Measurements from ENCODE around the gene GSDME.
"Not testable (repeated sequence)": the region's sequence is repeated elsewhere in the genome, so short reads cannot be mapped to it uniquely, and the experiment has no call there.

Gene GSDME

GRCh38 chr7:24742506-24743162, 14.6 kb downstream of the GSDME start:
- in situ Hi-C loops (cut with MboI; ENCODE audit: low sequenced_read_pairs): no loop called here
- Histone ChIP-seq H3K27me3 (ENCODE audit: low read depth) (no peaks in the 10 kb centered on the region), H3K9me3 (no peaks in the 10 kb centered on the region), H3K36me3 (replicated peaks) (no peaks in the 10 kb centered on the region), H3K4me1 (no peaks in the 10 kb centered on the region), H3K4me3 (no peak overlapping the region)
- DNase-seq (ENCODE audit: low spot score in 2 of 2): no peak

- Histone ChIP-seq H3K27me3 (ENCODE audit: low read depth) (no peaks in the 10 kb centered on the region), H3K9me3 (no peaks in the 10 kb centered on the region), H3K4me3 (no peak overlapping the region), H3K4me1 (no peaks in the 10 kb centered on the region), H3K36me3 (replicated peaks) (no peaks in the 10 kb centered on the region)
- in situ Hi-C loops (cut with MboI; ENCODE audit: low sequenced_read_pairs): no loop called here
- DNase-seq (ENCODE audit: low spot score in 2 of 2): no peak
Measured at GRCh38 chr7:24741679-24742505, 15.4 kb downstream of the GSDME start.

- no peaks in the 10 kb centered on the region for H3K9me3 ChIP-seq
- in situ Hi-C loops (cut with MboI; ENCODE audit: low sequenced_read_pairs): no loop called here
- H3K27me3 ChIP-seq (ENCODE audit: low read depth): no peaks in the 10 kb centered on the region
- no peaks in the 10 kb centered on the region for H3K4me1 ChIP-seq
- H3K4me3 ChIP-seq: no peak overlapping the region
- no peaks in the 10 kb centered on the region for H3K36me3 ChIP-seq (replicated peaks)
- no peak for DNase-seq (ENCODE audit: low spot score in 2 of 2)
Measured at GRCh38 chr7:24740871-24741270, 16.4 kb downstream of the GSDME start.

GRCh38 chr7:24739306-24739705, 18.0 kb downstream of the GSDME start:
- in situ Hi-C loops (cut with MboI; ENCODE audit: low sequenced_read_pairs): no loop called here
- no peak overlapping the region for H3K4me3 ChIP-seq
- no peaks in the 10 kb centered on the region for H3K9me3 ChIP-seq
- no peaks in the 10 kb centered on the region for H3K27me3 ChIP-seq (ENCODE audit: low read depth)
- no peaks in the 10 kb centered on the region for H3K4me1 ChIP-seq
- DNase-seq (ENCODE audit: low spot score in 2 of 2): no peak
- H3K36me3 ChIP-seq (replicated peaks): no peaks in the 10 kb centered on the region

- Histone ChIP-seq H3K4me1 (no peaks in the 10 kb centered on the region), H3K27me3 (ENCODE audit: low read depth) (no peaks in the 10 kb centered on the region), H3K9me3 (no peaks in the 10 kb centered on the region), H3K4me3 (no peak overlapping the region), H3K36me3 (replicated peaks) (no peaks in the 10 kb centered on the region)
- in situ Hi-C loops (cut with MboI; ENCODE audit: low sequenced_read_pairs): no loop called here
- no peak for DNase-seq (ENCODE audit: low spot score in 2 of 2)
Measured at GRCh38 chr7:24738577-24738976, 18.7 kb downstream of the GSDME start.

- in situ Hi-C loops (cut with MboI; ENCODE audit: low sequenced_read_pairs): no loop called here
- Histone ChIP-seq H3K27me3 (ENCODE audit: low read depth) (no peaks in the 10 kb centered on the region), H3K36me3 (replicated peaks) (no peaks in the 10 kb centered on the region), H3K9me3 (no peaks in the 10 kb centered on the region), H3K4me1 (no peaks in the 10 kb centered on the region), H3K4me3 (no peak overlapping the region)
- DNase-seq (ENCODE audit: low spot score in 2 of 2): no peak
Measured at GRCh38 chr7:24737281-24737680, 20.0 kb downstream of the GSDME start.

- H3K36me3 ChIP-seq (replicated peaks); H3K9me3 ChIP-seq; H3K27me3 ChIP-seq (ENCODE audit: low read depth); H3K4me3 ChIP-seq; DNase-seq (ENCODE audit: low spot score in 2 of 2); in situ Hi-C loops (cut with MboI; ENCODE audit: low sequenced_read_pairs); H3K4me1 ChIP-seq: not testable (repeated sequence)
Measured at GRCh38 chr7:24735594-24735993, 21.7 kb downstream of the GSDME start.

- H3K4me1 ChIP-seq: no peaks in the 10 kb centered on the region
- H3K36me3 ChIP-seq (replicated peaks): no peaks in the 10 kb centered on the region
- no peak for DNase-seq (ENCODE audit: low spot score in 2 of 2)
- H3K4me3 ChIP-seq: no peak overlapping the region
- no peaks in the 10 kb centered on the region for H3K9me3 ChIP-seq
- in situ Hi-C loops (cut with MboI; ENCODE audit: low sequenced_read_pairs): no loop called here
- no peaks in the 10 kb centered on the region for H3K27me3 ChIP-seq (ENCODE audit: low read depth)
Measured at GRCh38 chr7:24734306-24734705, 23.0 kb downstream of the GSDME start.

- in situ Hi-C loops (cut with MboI; ENCODE audit: low sequenced_read_pairs): no loop called here
- H3K9me3 ChIP-seq: no peaks in the 10 kb centered on the region
- no peak for DNase-seq (ENCODE audit: low spot score in 2 of 2)
Measured at GRCh38 chr7:24733414-24734060, 23.7 kb downstream of the GSDME start.

GRCh38 chr7:24732646-24733413, 24.4 kb downstream of the GSDME start:
- Histone ChIP-seq H3K9me3 (no peaks in the 10 kb centered on the region), H3K4me3 (no peak overlapping the region), H3K4me1 (no peaks in the 10 kb centered on the region), H3K36me3 (replicated peaks) (no peaks in the 10 kb centered on the region), H3K27me3 (ENCODE audit: low read depth) (no peaks in the 10 kb centered on the region)
- in situ Hi-C loops (cut with MboI; ENCODE audit: low sequenced_read_pairs): no loop called here
- DNase-seq (ENCODE audit: low spot score in 2 of 2): no peak

More at GRCh38 chr7:24733414-24734060, 23.7 kb downstream of the GSDME start:
- Histone ChIP-seq H3K4me3 (no peak overlapping the region), H3K36me3 (replicated peaks) (no peaks in the 10 kb centered on the region), H3K4me1 (no peaks in the 10 kb centered on the region), H3K27me3 (ENCODE audit: low read depth) (no peaks in the 10 kb centered on the region)

- Histone ChIP-seq H3K4me3 (no peak overlapping the region), H3K9me3 (no peaks in the 10 kb centered on the region), H3K4me1 (no peaks in the 10 kb centered on the region), H3K27me3 (ENCODE audit: low read depth) (no peaks in the 10 kb centered on the region), H3K36me3 (replicated peaks) (no peaks in the 10 kb centered on the region)
- no peak for DNase-seq (ENCODE audit: low spot score in 2 of 2)
- in situ Hi-C loops (cut with MboI; ENCODE audit: low sequenced_read_pairs): no loop called here
Measured at GRCh38 chr7:24731313-24731712, 26.0 kb downstream of the GSDME start.

GRCh38 chr7:24730018-24730369, 27.3 kb downstream of the GSDME start:
- Histone ChIP-seq H3K9me3 (no peaks in the 10 kb centered on the region), H3K36me3 (replicated peaks) (no peaks in the 10 kb centered on the region), H3K4me3 (no peak overlapping the region), H3K27me3 (ENCODE audit: low read depth) (no peaks in the 10 kb centered on the region), H3K4me1 (no peaks in the 10 kb centered on the region)
- in situ Hi-C loops (cut with MboI; ENCODE audit: low sequenced_read_pairs): no loop called here
- DNase-seq (ENCODE audit: low spot score in 2 of 2): no peak

GRCh38 chr7:24729365-24730017, 27.8 kb downstream of the GSDME start:
- no peaks in the 10 kb centered on the region for H3K4me1 ChIP-seq
- no peak overlapping the region for H3K4me3 ChIP-seq
- no peaks in the 10 kb centered on the region for H3K36me3 ChIP-seq (replicated peaks)
- no peaks in the 10 kb centered on the region for H3K9me3 ChIP-seq
- H3K27me3 ChIP-seq (ENCODE audit: low read depth): no peaks in the 10 kb centered on the region
- no peak for DNase-seq (ENCODE audit: low spot score in 2 of 2)
- in situ Hi-C loops (cut with MboI; ENCODE audit: low sequenced_read_pairs): no loop called here
